CD14-positive monocyte (primary cell): ENCODE results near the gene ACCS. TPM values are rescaled to one million over a fixed set of nuclear protein-coding genes. Genes with fewer than 3 reads are reported as not detected.

Experiments used
- DNase-seq, 3 donors: peaks; one replicate each; pipeline ENCODE4 v3.0.0-alpha.2; 2011 to 2022
- H2AFZ ChIP-seq: 2 replicates; pipeline ENCODE4 v1.6.0; 2012; ENCODE audit warnings: mild to moderate bottlenecking, low read depth, low read length, inconsistent platforms; ENCODE audit not compliant: insufficient read depth, poor library complexity, severe bottlenecking
- H3K27ac ChIP-seq, 2 donors: 1 replicate in 1 of 2; 2 replicates in 1 of 2; pipeline ENCODE4 v1.5.1; 2012 to 2013; ENCODE audit warnings: low read length in 2 of 2, control low read depth in 1 of 2, inconsistent platforms in 1 of 2, low read depth in 1 of 2, mild to moderate bottlenecking in 1 of 2
- H3K27me3 ChIP-seq, 2 donors: one replicate each; pipeline versions ENCODE4 v1.6.0 to v1.6.1; 2011 to 2013; ENCODE audit warnings: low read length in 2 of 2; ENCODE audit not compliant: control insufficient read depth in 2 of 2, insufficient read depth in 2 of 2
- H3K36me3 ChIP-seq, 2 donors: replicated peaks in 1 of 2; 1 replicate in 1 of 2; 2 replicates in 1 of 2; pipeline versions ENCODE4 v1.5.1 to v1.6.1; 2012 to 2013; ENCODE audit warnings: low read length in 2 of 2, control low read depth in 1 of 2, inconsistent platforms in 1 of 2, mild to moderate bottlenecking in 1 of 2; ENCODE audit not compliant: insufficient read depth in 2 of 2, control insufficient read depth in 1 of 2
- H3K4me1 ChIP-seq, 2 donors: 1 replicate in 1 of 2; 2 replicates in 1 of 2; pipeline versions ENCODE4 v1.5.1 to v1.6.1; 2012 to 2013; ENCODE audit warnings: low read length in 2 of 2, control low read depth in 1 of 2, inconsistent platforms in 1 of 2, mild to moderate bottlenecking in 1 of 2, moderate library complexity in 1 of 2; ENCODE audit not compliant: insufficient read depth in 2 of 2, control insufficient read depth in 1 of 2
- H3K4me2 ChIP-seq: replicated peaks from 2 replicates; pipeline ENCODE3; 2012; ENCODE audit warnings: low read length, moderate library complexity, mild to moderate bottlenecking; ENCODE audit not compliant: poor library complexity, severe bottlenecking; ENCODE audit errors: extremely low read depth
- H3K4me3 ChIP-seq, 3 experiments: fragments of 200-600 bp in 1 of 3; sonication (generic) in 1 of 3; replicated peaks in 1 of 3; 1 replicate in 2 of 3; 2 replicates in 1 of 3; pipeline ENCODE4 v1.5.1; 2011 to 2013; ENCODE audit warnings: low read length in 3 of 3, mild to moderate bottlenecking in 3 of 3, control low read depth in 2 of 3, low read depth in 2 of 3, inconsistent platforms in 1 of 3, moderate library complexity in 1 of 3
- H3K79me2 ChIP-seq: 2 replicates; pipeline ENCODE4 v1.6.0; 2012; ENCODE audit warnings: mild to moderate bottlenecking, control low read depth, inconsistent platforms, low read length, moderate library complexity; ENCODE audit not compliant: insufficient read depth
- H3K9ac ChIP-seq: 2 replicates; pipeline ENCODE4 v1.6.0; 2017; ENCODE audit warnings: low read length, mild to moderate bottlenecking; ENCODE audit not compliant: insufficient read depth, poor library complexity, severe bottlenecking
- H3K9me3 ChIP-seq, 2 donors: replicated peaks in 1 of 2; 1 replicate in 1 of 2; 2 replicates in 1 of 2; pipeline versions ENCODE4 v1.5.1 to v1.6.1; 2012 to 2013; ENCODE audit warnings: low read length in 2 of 2, control low read depth in 1 of 2; ENCODE audit not compliant: control insufficient read depth in 1 of 2, insufficient read depth in 1 of 2
- H4K20me1 ChIP-seq: 2 replicates; pipeline ENCODE4 v1.6.0; 2012; ENCODE audit warnings: mild to moderate bottlenecking, low read length, control low read depth, moderate library complexity; ENCODE audit not compliant: insufficient read depth
- H3K27ac Mint-ChIP-seq, 7 donors: one replicate each; pipeline ENCODE4 v1.8.0; 2020; ENCODE audit warnings: mild to moderate bottlenecking in 7 of 7, mixed read lengths in 7 of 7, moderate library complexity in 6 of 7, inconsistent platforms in 2 of 7
- H3K27me3 Mint-ChIP-seq, 3 donors: one replicate each; pipeline ENCODE4 v1.8.0; 2021 to 2022; ENCODE audit warnings: low read depth in 3 of 3, mild to moderate bottlenecking in 3 of 3, mixed read lengths in 3 of 3, moderate library complexity in 3 of 3, inconsistent platforms in 1 of 3
- H3K36me3 Mint-ChIP-seq, 2 donors: one replicate each; pipeline ENCODE4 v1.8.0; 2020; ENCODE audit warnings: mixed read lengths in 2 of 2, inconsistent platforms in 1 of 2, mild to moderate bottlenecking in 1 of 2
- H3K4me1 Mint-ChIP-seq: one replicate; pipeline ENCODE4 v1.8.0; 2020; ENCODE audit warnings: mild to moderate bottlenecking, mixed read lengths
- H3K4me3 Mint-ChIP-seq, 2 donors: one replicate each; pipeline ENCODE4 v1.8.0; 2020; ENCODE audit warnings: mild to moderate bottlenecking in 2 of 2, mixed read lengths in 2 of 2, moderate library complexity in 1 of 2
- H3K9me3 Mint-ChIP-seq, 7 donors: one replicate each; pipeline ENCODE4 v1.8.0; 2020 to 2022; ENCODE audit warnings: mixed read lengths in 7 of 7, mild to moderate bottlenecking in 6 of 7, moderate library complexity in 6 of 7, inconsistent platforms in 2 of 7
- CTCF ChIP-seq: fragments of 200-600 bp; IDR thresholded peaks from one replicate; pipeline ENCODE4 v1.8.0; 2022; ENCODE audit warnings: antibody characterized with exemption, mild to moderate bottlenecking
- WGBS: methylation state at CpG from one replicate; pipeline ENCODE4 v1.1.5; 2013; ENCODE audit warnings: missing lambda C conversion rate; ENCODE audit not compliant: insufficient coverage; 5-methylcytosine and 5-hydroxymethylcytosine counted together
- intact Hi-C, 2 donors: fragments of 100-400 bp; cut with micrococcal nuclease; formaldehyde crosslinking; loops; one replicate each; pipeline versions ENCODE4 v1.15.0 to v1.15.1; 2023
- polyA plus RNA-seq, 3 donors: library from polyadenylated mRNA; depleted of rRNA in 1 of 3; unstranded in 2 of 3; stranded (reverse) in 1 of 3; fragments of 300-500 nt in 2 of 3; fragments of >200 nt in 1 of 3; fragmentation: Illumina TruSeq in 2 of 3; gene quantifications; 1 replicate in 2 of 3; 2 replicates in 1 of 3; pipeline ENCODE4 v1.2.3, GENCODE V29; 2012 to 2021

Gene ACCS
- polyA plus RNA-seq, 3 donors = 1.3 to 46.6 (median 1.7) TPM

- 26% methylated on average over 4 of the region's 4 CpGs for WGBS
- Histone ChIP-seq H3K9me3 (no peaks in the 10 kb centered on the region), H3K9ac (no peak overlapping the region), H3K79me2 (no peaks in the 10 kb centered on the region), H3K4me1 (no peaks in the 10 kb centered on the region), H3K27me3 (no peaks in the 10 kb centered on the region), H3K4me2 (no peak overlapping the region), H2AFZ (no peak overlapping the region), H3K4me3 (no peak overlapping the region), H4K20me1 (no peaks in the 10 kb centered on the region), H3K36me3 (no peaks in the 10 kb centered on the region), H3K27ac (no peak overlapping the region)
- intact Hi-C loops = no loop called here
- DNase-seq = no peak
- H3K36me3 Mint-ChIP-seq = no peaks in the 10 kb centered on the region
- H3K27ac Mint-ChIP-seq = no peak overlapping the region
- no peak for TF ChIP-seq CTCF
- H3K27me3 Mint-ChIP-seq = peaks cover 4 to 20% (median 4%) of the 10 kb centered on the region in 3 donors
- no peak overlapping the region for H3K4me3 Mint-ChIP-seq
- H3K4me1 Mint-ChIP-seq = no peaks in the 10 kb centered on the region
- H3K9me3 Mint-ChIP-seq = peaks cover 0 to 9% (median 6%) of the 10 kb centered on the region in 7 donors
Measured at GRCh38 chr11:44018127-44018521, 47.9 kb upstream of the ACCS start.

GRCh38 chr11:44018829-44019228 lies 47.2 kb upstream of the ACCS start:
- Histone ChIP-seq H3K9me3 (no peaks in the 10 kb centered on the region), H2AFZ (no peak overlapping the region), H3K27me3 (no peaks in the 10 kb centered on the region), H3K4me2 (no peak overlapping the region), H3K27ac (no peak overlapping the region), H4K20me1 (no peaks in the 10 kb centered on the region), H3K79me2 (no peaks in the 10 kb centered on the region), H3K4me3 (no peak overlapping the region), H3K4me1 (no peaks in the 10 kb centered on the region), H3K36me3 (no peaks in the 10 kb centered on the region), H3K9ac (no peak overlapping the region)
- Mint-ChIP-seq H3K27me3 (peaks cover 4 to 23% (median 4%) of the 10 kb centered on the region in 3 donors), H3K4me1 (no peaks in the 10 kb centered on the region), H3K9me3 (peaks cover 2 to 12% (median 6%) of the 10 kb centered on the region in 7 donors), H3K4me3 (no peak overlapping the region), H3K36me3 (no peaks in the 10 kb centered on the region), H3K27ac (no peak overlapping the region)
- intact Hi-C loops = no loop called here
- TF ChIP-seq CTCF = no peak
- WGBS = no CpG with 5 or more reads among the region's 2 CpGs
- no peak for DNase-seq
